OCI-LY3 (cell line): ENCODE results near the gene HSFX3.

Experiments used
- H2AFZ ChIP-seq: fragments of 200-600, 300-600 bp; shearing (Covaris generic); 2 replicates; pipeline ENCODE4 v1.6.0; 2014; ENCODE audit warnings: antibody characterized with exemption, low read depth, low read length
- H3K27ac ChIP-seq: fragments of 200-600, 300-600 bp; sonication (generic); 2 replicates; pipeline ENCODE4 v1.5.1; 2014; ENCODE audit warnings: mild to moderate bottlenecking, low read length, moderate library complexity, mixed read lengths
- H3K27me3 ChIP-seq: fragments of 200-600, 300-600 bp; sonication (generic); 2 replicates; pipeline ENCODE4 v1.6.1; 2014; ENCODE audit warnings: low read depth, low read length, mixed read lengths
- H3K36me3 ChIP-seq: fragments of 200-600, 300-600 bp; sonication (generic); replicated peaks from 2 replicates; pipeline ENCODE3; 2014; ENCODE audit warnings: low read depth, low read length, mixed read lengths
- H3K4me1 ChIP-seq: fragments of 300-600, 200-600 bp; sonication (generic); 2 replicates; pipeline ENCODE4 v1.6.1; 2014; ENCODE audit warnings: low read length, mixed read lengths
- H3K4me2 ChIP-seq: fragments of 200-600, 300-600 bp; sonication (generic); 2 replicates; pipeline ENCODE4 v1.6.1; 2014; ENCODE audit warnings: low read length, mixed read lengths
- H3K4me3 ChIP-seq: fragments of 300-600, 200-600 bp; sonication (generic); 2 replicates; pipeline ENCODE4 v1.5.1; 2014; ENCODE audit warnings: antibody characterized with exemption, mild to moderate bottlenecking, low read length, moderate library complexity
- H3K79me2 ChIP-seq: fragments of 300-600, 200-600 bp; shearing (Covaris generic); 2 replicates; pipeline ENCODE4 v1.6.1; 2014; ENCODE audit warnings: mild to moderate bottlenecking, low read length, mixed read lengths
- H3K9ac ChIP-seq: fragments of 300-600, 200-600 bp; shearing (Covaris generic); 2 replicates; pipeline ENCODE4 v1.6.0; 2014; ENCODE audit warnings: mild to moderate bottlenecking, low read length, moderate library complexity
- H3K9me3 ChIP-seq: fragments of 200-600, 300-600 bp; shearing (Covaris generic); 2 replicates; pipeline ENCODE4 v1.6.1; 2014; ENCODE audit warnings: low read length, mixed read lengths; ENCODE audit not compliant: insufficient read depth
- H4K20me1 ChIP-seq: fragments of 200-600, 300-600 bp; sonication (generic); 2 replicates; pipeline ENCODE4 v1.6.1; 2016; ENCODE audit warnings: low read length, mixed read lengths; ENCODE audit not compliant: insufficient read depth
- EZH2phosphoT487 ChIP-seq: fragments of 200-600 bp; shearing (Covaris generic); IDR thresholded peaks from 2 replicates; pipeline ENCODE4 v1.6.1; 2018; ENCODE audit warnings: antibody characterized with exemption, mixed run types, low read depth
- TF ChIP-seq, protein P1 (sequence below): fragments of 200-600, 300-600 bp; sonication (generic); IDR thresholded peaks from 2 replicates; pipeline ENCODE4 v1.5.1; 2014; ENCODE audit warnings: antibody characterized with exemption, low read length, low read depth

The HSFX3 gene

DNA sequence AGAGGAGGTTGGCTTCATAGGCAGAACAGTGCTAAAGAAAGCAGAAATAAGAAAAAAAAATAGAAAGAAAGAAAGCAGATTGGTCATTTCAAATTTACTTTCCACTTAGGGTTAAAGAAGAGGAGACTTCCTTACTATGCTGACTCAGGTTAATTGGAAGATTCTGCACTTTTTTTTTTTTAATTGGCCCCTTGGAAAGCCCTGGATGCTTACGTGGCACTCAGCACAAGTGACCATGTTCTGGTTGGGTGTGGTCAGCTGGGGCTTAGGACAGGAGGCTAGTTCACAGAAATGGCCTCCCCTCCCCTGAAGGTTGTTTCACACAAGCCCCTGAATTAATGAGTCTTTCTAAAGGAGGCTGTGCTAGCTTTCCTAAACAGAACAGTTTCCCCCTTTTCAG is 23.0 kb upstream of the HSFX3 start:
- H3K9ac ChIP-seq = no peak overlapping the region

DNA sequence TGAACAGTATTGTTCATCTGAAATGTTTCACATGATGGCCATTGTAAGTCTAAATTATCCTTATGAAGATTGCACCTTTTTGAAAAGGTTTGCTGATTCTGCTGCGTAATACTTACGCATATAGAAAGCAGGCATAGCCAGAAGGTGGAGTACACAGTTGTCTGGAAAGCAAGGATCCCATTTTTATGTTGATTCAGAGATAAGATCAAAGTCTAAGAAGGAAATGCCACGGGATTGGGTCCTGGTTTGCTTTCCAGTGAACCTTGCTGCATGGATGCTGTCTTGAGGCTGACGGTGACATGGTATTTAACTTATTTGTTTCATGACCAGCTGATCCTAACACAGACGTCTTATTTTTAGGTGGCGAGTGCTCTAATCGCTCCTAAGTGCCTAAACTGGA is 22.0 kb upstream of the HSFX3 start:
- Histone ChIP-seq H3K4me3 (no peak overlapping the region), H3K27ac (no peak overlapping the region), H3K9ac (no peak overlapping the region), H3K36me3 (no peaks in the 10 kb centered on the region), H2AFZ (no peak overlapping the region), H3K79me2 (no peaks in the 10 kb centered on the region), H3K9me3 (no peaks in the 10 kb centered on the region), H3K4me1 (peaks cover 8% of the 10 kb centered on the region), H4K20me1 (no peaks in the 10 kb centered on the region), H3K4me2 (no peak overlapping the region), H3K27me3 (no peaks in the 10 kb centered on the region)
- TF ChIP-seq EZH2phosphoT487 = no peak
- TF ChIP-seq, protein P1, sequence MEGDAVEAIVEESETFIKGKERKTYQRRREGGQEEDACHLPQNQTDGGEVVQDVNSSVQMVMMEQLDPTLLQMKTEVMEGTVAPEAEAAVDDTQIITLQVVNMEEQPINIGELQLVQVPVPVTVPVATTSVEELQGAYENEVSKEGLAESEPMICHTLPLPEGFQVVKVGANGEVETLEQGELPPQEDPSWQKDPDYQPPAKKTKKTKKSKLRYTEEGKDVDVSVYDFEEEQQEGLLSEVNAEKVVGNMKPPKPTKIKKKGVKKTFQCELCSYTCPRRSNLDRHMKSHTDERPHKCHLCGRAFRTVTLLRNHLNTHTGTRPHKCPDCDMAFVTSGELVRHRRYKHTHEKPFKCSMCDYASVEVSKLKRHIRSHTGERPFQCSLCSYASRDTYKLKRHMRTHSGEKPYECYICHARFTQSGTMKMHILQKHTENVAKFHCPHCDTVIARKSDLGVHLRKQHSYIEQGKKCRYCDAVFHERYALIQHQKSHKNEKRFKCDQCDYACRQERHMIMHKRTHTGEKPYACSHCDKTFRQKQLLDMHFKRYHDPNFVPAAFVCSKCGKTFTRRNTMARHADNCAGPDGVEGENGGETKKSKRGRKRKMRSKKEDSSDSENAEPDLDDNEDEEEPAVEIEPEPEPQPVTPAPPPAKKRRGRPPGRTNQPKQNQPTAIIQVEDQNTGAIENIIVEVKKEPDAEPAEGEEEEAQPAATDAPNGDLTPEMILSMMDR = no peak

More for the DNA sequence above, 23.0 kb upstream of the HSFX3 start:
- Histone ChIP-seq H3K4me3 (no peak overlapping the region), H2AFZ (no peak overlapping the region), H4K20me1 (no peaks in the 10 kb centered on the region), H3K4me2 (no peak overlapping the region), H3K4me1 (peaks cover 8% of the 10 kb centered on the region), H3K9me3 (no peaks in the 10 kb centered on the region), H3K36me3 (no peaks in the 10 kb centered on the region), H3K79me2 (no peaks in the 10 kb centered on the region), H3K27ac (no peak overlapping the region), H3K27me3 (no peaks in the 10 kb centered on the region)
- TF ChIP-seq, protein P1 = no peak
- TF ChIP-seq EZH2phosphoT487 = no peak

DNA sequence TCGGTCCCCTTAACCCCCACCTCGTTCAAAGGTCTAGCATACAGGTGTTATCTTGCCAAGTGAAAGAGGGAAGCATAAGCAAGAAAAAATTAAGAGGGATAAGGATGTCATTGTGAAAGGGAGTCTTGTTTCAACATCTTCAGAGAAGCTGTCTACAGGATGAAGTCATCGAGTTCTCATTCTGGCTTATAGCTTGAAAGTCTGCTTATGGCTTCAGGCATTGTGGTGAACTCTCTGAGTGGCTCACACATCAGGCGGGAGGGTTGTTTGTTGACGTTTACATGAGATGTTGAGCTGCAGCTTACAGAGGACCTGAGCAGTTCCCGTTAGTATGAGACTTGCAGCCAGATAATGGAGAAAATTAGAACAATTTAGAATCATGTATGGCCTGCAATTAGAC is 20.9 kb upstream of the HSFX3 start:
- Histone ChIP-seq H3K4me3 (no peak overlapping the region), H3K9me3 (no peaks in the 10 kb centered on the region), H3K4me1 (peaks cover 8% of the 10 kb centered on the region), H2AFZ (no peak overlapping the region), H3K79me2 (no peaks in the 10 kb centered on the region), H3K36me3 (no peaks in the 10 kb centered on the region), H3K9ac (no peak overlapping the region), H4K20me1 (no peaks in the 10 kb centered on the region), H3K4me2 (no peak overlapping the region), H3K27ac (no peak overlapping the region), H3K27me3 (no peaks in the 10 kb centered on the region)
- TF ChIP-seq, protein P1 = no peak
- TF ChIP-seq EZH2phosphoT487 = no peak

DNA sequence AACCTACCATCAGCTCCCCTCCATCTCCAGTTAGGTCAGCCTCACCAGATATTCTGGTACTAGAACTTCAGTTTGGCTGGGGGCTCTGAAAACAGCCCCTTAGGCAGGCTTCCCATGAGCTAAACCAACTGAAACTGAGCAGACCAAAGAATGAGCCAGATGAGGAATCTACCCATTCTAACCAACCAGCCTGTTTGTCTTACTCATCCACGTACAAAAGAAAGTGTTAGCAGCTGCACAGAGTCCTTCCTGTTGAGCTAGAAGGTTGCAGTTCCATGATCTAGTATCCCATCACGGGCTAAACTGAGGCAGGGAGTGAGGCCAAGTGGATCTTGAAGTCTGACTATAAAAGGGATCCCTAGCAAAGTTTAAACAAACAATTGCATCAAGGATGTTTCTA is 20.0 kb upstream of the HSFX3 start:
- H3K36me3 ChIP-seq = no peaks in the 10 kb centered on the region
- no peak overlapping the region for H3K4me3 ChIP-seq
- TF ChIP-seq, protein P1 = no peak
- no peak for TF ChIP-seq EZH2phosphoT487
- no peak overlapping the region for H2AFZ ChIP-seq
- peaks cover 8% of the 10 kb centered on the region for H3K4me1 ChIP-seq
- H3K9me3 ChIP-seq = no peaks in the 10 kb centered on the region
- H3K9ac ChIP-seq = no peak overlapping the region
- no peak overlapping the region for H3K4me2 ChIP-seq
- H3K79me2 ChIP-seq = no peaks in the 10 kb centered on the region
- H3K27ac ChIP-seq = no peak overlapping the region
- H4K20me1 ChIP-seq = no peaks in the 10 kb centered on the region
- no peaks in the 10 kb centered on the region for H3K27me3 ChIP-seq
